ENCODE measurements around the gene COL13A1.

The COL13A1 gene

GRCh38 chr10:69955211-69955805, 153.6 kb downstream of the COL13A1 start:
- DNase-seq = no peak

- DNase-seq = no peak
These were observed 154.4 kb downstream of the COL13A1 start for GRCh38 chr10:69955897-69956740.

- no peak for DNase-seq
These were observed 155.1 kb downstream of the COL13A1 start for GRCh38 chr10:69956741-69957230.

GRCh38 chr10:69957241-69957885, 155.7 kb downstream of the COL13A1 start:
- no peak for DNase-seq

GRCh38 chr10:69957886-69958555, 156.3 kb downstream of the COL13A1 start:
- peak; percentile 25 for DNase-seq

- no peak for DNase-seq
These were observed 156.8 kb downstream of the COL13A1 start for GRCh38 chr10:69958556-69958902.

- no peak for DNase-seq
These were observed 158.2 kb downstream of the COL13A1 start for GRCh38 chr10:69959911-69960310.

GRCh38 chr10:69960606-69960987, 158.9 kb downstream of the COL13A1 start:
- no peak for DNase-seq

- peak; percentile 29 for DNase-seq
These were observed 159.5 kb downstream of the COL13A1 start for GRCh38 chr10:69960988-69961880.

- DNase-seq = no peak
These were observed 160.4 kb downstream of the COL13A1 start for GRCh38 chr10:69961881-69962745.

- no peak for DNase-seq
These were observed 161.0 kb downstream of the COL13A1 start for GRCh38 chr10:69962746-69963135.

GRCh38 chr10:69963178-69963834, 161.6 kb downstream of the COL13A1 start:
- DNase-seq = no peak

- no peak for DNase-seq
These were observed 162.4 kb downstream of the COL13A1 start for GRCh38 chr10:69963835-69964710.

GRCh38 chr10:69965086-69965485, 163.4 kb downstream of the COL13A1 start:
- no peak for DNase-seq

GRCh38 chr10:69965919-69966662, 164.4 kb downstream of the COL13A1 start:
- no peak for DNase-seq

GRCh38 chr10:69968830-69969229, 167.1 kb downstream of the COL13A1 start:
- DNase-seq = no peak

GRCh38 chr10:69969977-69970376, 168.3 kb downstream of the COL13A1 start:
- DNase-seq = no peak

GRCh38 chr10:69972981-69973397, 171.3 kb downstream of the COL13A1 start:
- DNase-seq = no peak

- DNase-seq = no peak
These were observed 172.0 kb downstream of the COL13A1 start for GRCh38 chr10:69973678-69974077.

Data from NCI-H345 (cell line).